Measurements from ENCODE around the gene TGFBR1.

DNA sequence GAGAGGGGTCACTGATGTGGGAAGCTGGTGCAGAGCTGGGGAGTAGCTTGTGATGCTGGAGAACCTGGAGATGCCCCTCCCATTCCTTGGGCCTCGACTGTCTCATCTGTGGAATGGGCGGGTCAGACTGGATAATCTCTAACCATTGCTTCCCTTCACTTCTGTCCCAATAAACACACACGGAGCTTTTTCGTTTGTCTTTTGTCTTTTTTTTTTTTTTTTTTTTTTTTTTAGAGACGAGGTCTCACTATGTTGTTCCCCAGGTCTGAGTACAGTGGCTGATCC is 80.4 kb downstream of the TGFBR1 start:
- TF ChIP-seq, protein P1, sequence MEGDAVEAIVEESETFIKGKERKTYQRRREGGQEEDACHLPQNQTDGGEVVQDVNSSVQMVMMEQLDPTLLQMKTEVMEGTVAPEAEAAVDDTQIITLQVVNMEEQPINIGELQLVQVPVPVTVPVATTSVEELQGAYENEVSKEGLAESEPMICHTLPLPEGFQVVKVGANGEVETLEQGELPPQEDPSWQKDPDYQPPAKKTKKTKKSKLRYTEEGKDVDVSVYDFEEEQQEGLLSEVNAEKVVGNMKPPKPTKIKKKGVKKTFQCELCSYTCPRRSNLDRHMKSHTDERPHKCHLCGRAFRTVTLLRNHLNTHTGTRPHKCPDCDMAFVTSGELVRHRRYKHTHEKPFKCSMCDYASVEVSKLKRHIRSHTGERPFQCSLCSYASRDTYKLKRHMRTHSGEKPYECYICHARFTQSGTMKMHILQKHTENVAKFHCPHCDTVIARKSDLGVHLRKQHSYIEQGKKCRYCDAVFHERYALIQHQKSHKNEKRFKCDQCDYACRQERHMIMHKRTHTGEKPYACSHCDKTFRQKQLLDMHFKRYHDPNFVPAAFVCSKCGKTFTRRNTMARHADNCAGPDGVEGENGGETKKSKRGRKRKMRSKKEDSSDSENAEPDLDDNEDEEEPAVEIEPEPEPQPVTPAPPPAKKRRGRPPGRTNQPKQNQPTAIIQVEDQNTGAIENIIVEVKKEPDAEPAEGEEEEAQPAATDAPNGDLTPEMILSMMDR (conservative IDR thresholded peaks at IDR 0.05 in 1 of 2, IDR thresholded peaks at IDR 0.05 in 1 of 2; ENCODE audit: low read depth in 1 of 2, low read length in 2 of 2) = no peak
- no peak for TF ChIP-seq EZH2 (IDR thresholded peaks at IDR 0.05; ENCODE audit: low read length, missing control alignments)
